Vagina (tissue), 2 donors: ENCODE measurements around the gene VAMP1. TPM values are rescaled to one million over a fixed set of nuclear protein-coding genes. Genes with fewer than 3 reads are reported as not detected.
"Not testable (repeated sequence)": the region's sequence is repeated elsewhere in the genome, so short reads cannot be mapped to it uniquely, and the experiment has no call there.

Experiments
- DNase-seq, 2 donors: peaks; one replicate each; pipeline ENCODE4 v3.0.0-alpha.2; 2017; ENCODE audit errors: extremely low spot score in 2 of 2
- H3K27ac ChIP-seq: fragments of 200-600 bp; sonication (generic); one replicate; pipeline ENCODE4 v1.5.1; 2019
- H3K27me3 ChIP-seq: fragments of 200-600 bp; sonication (generic); one replicate; pipeline ENCODE4 v1.5.1; 2019
- H3K36me3 ChIP-seq, 2 donors: fragments of 200-600 bp; sonication (generic); one replicate each; pipeline ENCODE4 v1.5.1; 2017 to 2019
- H3K4me1 ChIP-seq: fragments of 200-600 bp; sonication (generic); one replicate; pipeline ENCODE4 v1.5.1; 2019
- H3K4me3 ChIP-seq, 2 donors: fragments of 200-600 bp; sonication (generic); 1 replicate in 1 of 2; 2 replicates in 1 of 2; pipeline ENCODE4 v1.5.1; 2016 to 2019
- H3K9me3 ChIP-seq: fragments of 200-600 bp; sonication (generic); one replicate; pipeline ENCODE4 v1.5.1; 2019
- CTCF ChIP-seq, 3 experiments: fragments of 450-650 bp in 2 of 3; fragments of 200-600 bp in 1 of 3; sonication (generic) in 1 of 3; IDR thresholded peaks; one replicate each; pipeline ENCODE4 v1.5.1; 2017 to 2019; ENCODE audit warnings: antibody characterized with exemption in 3 of 3, mild to moderate bottlenecking in 2 of 3, moderate library complexity in 2 of 3
- POLR2A ChIP-seq, 2 donors: fragments of 450-650 bp; IDR thresholded peaks; one replicate each; pipeline ENCODE4 v1.6.1; 2017; ENCODE audit warnings: antibody characterized with exemption in 2 of 2, mild to moderate bottlenecking in 2 of 2, moderate library complexity in 2 of 2
- POLR2AphosphoS5 ChIP-seq, 2 donors: sonication (generic); formaldehyde crosslinking; IDR thresholded peaks; one replicate each; pipeline ENCODE4 v1.9.0; 2017; ENCODE audit warnings: antibody characterized with exemption in 2 of 2, mild to moderate bottlenecking in 2 of 2, low read depth in 1 of 2; ENCODE audit not compliant: insufficient read depth in 1 of 2
- intact Hi-C: fragments of 100-400 bp; cut with DNase I; formaldehyde crosslinking; loops from one replicate; pipeline ENCODE4 v1.15.1; 2023
- total RNA-seq: library from RNA; depleted of rRNA; stranded (reverse); fragments of >200 nt; gene quantifications from one replicate; pipeline ENCODE4 v1.2.3, GENCODE V29; 2016

VAMP1 gene
- total RNA-seq, 1 donor from 2014 or later, result 12.5 TPM

- Histone ChIP-seq H3K36me3 (no peaks in the 10 kb centered on the region), H3K27ac (no peak overlapping the region), H3K9me3 (no peaks in the 10 kb centered on the region), H3K27me3 (no peaks in the 10 kb centered on the region), H3K4me1 (peaks cover 20% of the 10 kb centered on the region), H3K4me3 (no peak overlapping the region)
- no peak for DNase-seq
- TF ChIP-seq POLR2A (IDR thresholded peaks at IDR 0.05) (no peak), CTCF (IDR thresholded peaks at IDR 0.05) (no peak), POLR2AphosphoS5 (IDR thresholded peaks at IDR 0.05; ENCODE audit: insufficient read depth in 1 of 2, low read depth in 1 of 2) (no peak)
- intact Hi-C loops, result loop anchor here (5.0 kb wide), 1 partner anchor 34 kb away; no protein-coding TSS in a partner anchor
These were observed 42.2 kb downstream of the VAMP1 start for GRCh38 chr12:6428326-6428725.

GRCh38 chr12:6427796-6428195 is 42.7 kb downstream of the VAMP1 start:
- not testable (repeated sequence) for H3K4me3 ChIP-seq, H3K36me3 ChIP-seq, H3K9me3 ChIP-seq, DNase-seq, H3K27me3 ChIP-seq, H3K27ac ChIP-seq
- peaks cover 20% of the 10 kb centered on the region for H3K4me1 ChIP-seq
- intact Hi-C loops, result loop anchor here (5.0 kb wide), 1 partner anchor 35 kb away; no protein-coding TSS in a partner anchor

- H3K27ac ChIP-seq, result no peak overlapping the region
- peaks cover 20% of the 10 kb centered on the region for H3K4me1 ChIP-seq
- no peaks in the 10 kb centered on the region for H3K36me3 ChIP-seq
- TF ChIP-seq CTCF (IDR thresholded peaks at IDR 0.05), result no peak
- no peak for TF ChIP-seq POLR2AphosphoS5 (IDR thresholded peaks at IDR 0.05; ENCODE audit: insufficient read depth in 1 of 2, low read depth in 1 of 2)
- no peak for TF ChIP-seq POLR2A (IDR thresholded peaks at IDR 0.05)
- no peak overlapping the region for H3K4me3 ChIP-seq
- no peaks in the 10 kb centered on the region for H3K9me3 ChIP-seq
- H3K27me3 ChIP-seq, result no peaks in the 10 kb centered on the region
- intact Hi-C loops, result loop anchor here (5.0 kb wide), 1 partner anchor 35 kb away; no protein-coding TSS in a partner anchor
- DNase-seq, result no peak
These were observed 43.4 kb downstream of the VAMP1 start for GRCh38 chr12:6426882-6427671.

- H3K27me3 ChIP-seq, result no peaks in the 10 kb centered on the region
These were observed 44.6 kb downstream of the VAMP1 start for GRCh38 chr12:6425590-6426531.

More at GRCh38 chr12:6425590-6426531, 44.6 kb downstream of the VAMP1 start:
- Histone ChIP-seq H3K4me1 (peaks cover 12% of the 10 kb centered on the region), H3K36me3 (no peaks in the 10 kb centered on the region), H3K4me3 (no peak overlapping the region), H3K27ac (no peak overlapping the region), H3K9me3 (no peaks in the 10 kb centered on the region)
- intact Hi-C loops, result loop anchor here (5.0 kb wide), 1 partner anchor 36 kb away; no protein-coding TSS in a partner anchor
- DNase-seq, result no peak
- no peak for TF ChIP-seq POLR2AphosphoS5 (IDR thresholded peaks at IDR 0.05; ENCODE audit: insufficient read depth in 1 of 2, low read depth in 1 of 2)
- no peak for TF ChIP-seq CTCF (IDR thresholded peaks at IDR 0.05)
- TF ChIP-seq POLR2A (IDR thresholded peaks at IDR 0.05), result no peak
